ENCODE measurements around the gene TBC1D5. TPM values are rescaled to one million over a fixed set of nuclear protein-coding genes. Genes with fewer than 3 reads are reported as not detected.
"Not testable (repeated sequence)": the region's sequence is repeated elsewhere in the genome, so short reads cannot be mapped to it uniquely, and the experiment has no call there.

TBC1D5 gene
- total RNA-seq, 2 experiments from 2014 or later = 53.9 to 56.9 TPM

DNA sequence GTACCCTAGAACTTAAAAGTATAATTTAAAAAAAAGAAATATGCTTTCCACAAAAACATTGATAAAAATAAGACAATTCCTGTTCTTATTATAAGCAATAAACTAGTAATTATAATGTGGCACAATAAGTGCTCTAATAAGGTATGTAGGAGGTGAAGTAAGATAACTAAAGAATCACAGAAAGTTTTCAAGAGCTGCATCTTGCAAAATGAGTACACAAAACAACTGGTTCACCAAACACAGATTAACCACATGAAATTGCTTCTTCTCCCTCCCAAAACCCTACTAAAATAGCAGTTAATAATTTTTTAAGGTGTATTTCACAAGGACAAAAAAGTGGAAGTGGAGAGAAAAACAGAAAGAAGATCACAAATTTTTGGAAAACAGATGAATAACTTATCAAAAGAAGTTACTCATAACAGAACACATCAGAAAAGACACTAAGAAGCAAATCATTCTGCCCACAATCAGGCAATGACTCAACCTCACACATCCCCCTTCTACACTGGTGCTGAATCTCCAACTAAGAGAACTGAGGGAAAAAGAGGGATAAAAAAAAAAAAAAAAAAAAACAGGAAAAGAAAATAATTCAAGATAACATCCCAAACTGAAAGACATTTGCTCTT, 64.2 kb downstream of the TBC1D5 start:
- H3K4me3 Mint-ChIP-seq = no peak overlapping the region
- no peaks in the 10 kb centered on the region for H3K27me3 Mint-ChIP-seq
- peak; percentile 31 for DNase-seq

DNA sequence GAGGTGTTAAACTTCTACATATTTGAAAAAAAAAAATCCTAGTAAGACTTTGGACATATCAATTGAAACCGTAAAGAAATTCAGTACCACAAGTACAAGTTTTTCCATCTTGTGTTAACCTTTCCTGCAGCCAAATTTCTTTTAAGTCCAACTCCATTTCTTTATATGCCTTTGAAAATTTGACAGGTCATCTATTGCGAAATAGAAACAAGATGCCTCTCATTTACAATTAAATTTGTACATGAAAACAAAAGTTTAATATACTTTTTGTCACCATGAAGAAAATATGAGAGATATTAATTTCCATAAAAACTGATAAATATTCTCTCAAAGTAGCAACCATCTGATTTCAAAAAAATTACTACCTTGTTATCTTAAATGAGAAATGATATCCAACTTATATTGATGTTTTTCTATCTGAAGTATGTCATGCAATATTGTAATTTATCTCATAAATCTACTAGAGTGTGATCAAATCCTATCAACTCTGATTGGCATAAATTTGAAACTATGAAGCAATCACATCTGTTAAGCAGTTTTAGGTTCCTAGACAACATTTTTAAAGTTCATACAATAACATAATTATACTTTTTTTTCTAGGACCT, 68.2 kb downstream of the TBC1D5 start:
- CTCF ChIA-PET = no interaction called here
- DNase-seq (no peak), ATAC-seq (no peak)
- Mint-ChIP-seq H3K4me3 (no peak overlapping the region), H3K36me3 (ENCODE audit: low read depth) (peaks cover 12% of the 10 kb centered on the region), H3K27me3 (no peaks in the 10 kb centered on the region), H3K9me3 (ENCODE audit: low read depth) (no peaks in the 10 kb centered on the region), H3K4me1 (peaks cover 9% of the 10 kb centered on the region), H3K27ac (no peak overlapping the region)
- intact Hi-C loops (cut with DNase I, micrococcal nuclease) = no loop called here
- POLR2A ChIA-PET = no interaction called here

More for the DNA sequence above, 64.2 kb downstream of the TBC1D5 start:
- ChIA-PET CTCF (no interaction called here), POLR2A (no interaction called here)
- Mint-ChIP-seq H3K36me3 (ENCODE audit: low read depth) (no peaks in the 10 kb centered on the region), H3K4me1 (peaks cover 9% of the 10 kb centered on the region), H3K9me3 (ENCODE audit: low read depth) (no peaks in the 10 kb centered on the region), H3K27ac (no peak overlapping the region)
- ATAC-seq = peak; percentile 91
- intact Hi-C loops (cut with DNase I, micrococcal nuclease) = no loop called here

DNA sequence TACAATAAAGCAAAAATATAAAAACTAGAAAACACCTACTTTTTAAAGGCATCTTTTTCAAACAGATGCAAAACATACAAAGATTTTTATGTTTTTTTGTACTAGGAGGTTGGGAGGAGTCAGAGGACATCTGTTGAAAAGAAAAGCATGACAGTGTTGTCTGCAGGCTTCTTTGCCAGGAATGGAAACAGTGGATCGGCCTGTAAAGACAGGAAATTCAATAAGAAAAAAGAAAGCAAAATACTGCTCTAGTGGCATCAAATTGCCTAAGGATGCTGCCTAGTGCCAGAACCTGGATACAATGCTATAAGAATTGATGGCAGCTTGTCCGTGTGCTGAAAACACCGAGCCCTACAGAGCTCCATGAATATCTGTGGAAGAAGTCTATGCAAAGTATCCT, 69.9 kb downstream of the TBC1D5 start:
- H3K9me3 Mint-ChIP-seq (ENCODE audit: low read depth) = peaks cover 5% of the 10 kb centered on the region
- CTCF ChIA-PET = no interaction called here
- H3K4me3 Mint-ChIP-seq = no peak overlapping the region
- H3K4me1 Mint-ChIP-seq = peaks cover 4% of the 10 kb centered on the region
- intact Hi-C loops (cut with DNase I, micrococcal nuclease) = no loop called here
- no peaks in the 10 kb centered on the region for H3K27me3 Mint-ChIP-seq
- DNase-seq (no peak), ATAC-seq (no peak)
- H3K27ac Mint-ChIP-seq = no peak overlapping the region
- POLR2A ChIA-PET = no interaction called here
- H3K36me3 Mint-ChIP-seq (ENCODE audit: low read depth) = peaks cover 17% of the 10 kb centered on the region

DNA sequence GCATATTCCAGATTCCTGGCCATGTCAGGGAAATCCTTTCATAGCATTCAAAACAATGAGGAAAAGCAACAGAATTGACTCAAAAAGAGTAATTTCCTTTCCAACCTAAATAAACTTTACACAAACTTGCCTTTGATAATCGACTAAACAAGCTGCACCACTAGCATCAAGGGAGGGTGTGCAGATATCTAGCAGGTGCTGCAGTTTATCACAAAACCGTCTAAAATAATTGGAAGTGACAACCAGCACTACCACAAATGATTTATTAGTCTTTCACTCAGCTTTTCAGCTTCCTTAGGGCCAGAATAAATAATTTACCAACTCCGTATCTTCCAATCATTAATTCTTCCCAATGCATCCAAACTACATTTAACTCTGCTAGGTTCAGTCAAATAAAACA, 71.7 kb downstream of the TBC1D5 start:
- Mint-ChIP-seq H3K27me3 (no peaks in the 10 kb centered on the region), H3K36me3 (ENCODE audit: low read depth) (peaks cover 17% of the 10 kb centered on the region), H3K4me3 (no peak overlapping the region), H3K27ac (no peak overlapping the region), H3K4me1 (peaks cover 4% of the 10 kb centered on the region), H3K9me3 (ENCODE audit: low read depth) (peaks cover 5% of the 10 kb centered on the region)
- ChIA-PET POLR2A (interaction anchor here (0.7 kb wide), 1 partner anchor 130 kb away, joined by 3 read pairs; no protein-coding TSS in a partner anchor), CTCF (interaction anchor here (1.2 kb wide), 1 partner anchor 170 kb away, joined by 3 read pairs; no protein-coding TSS in a partner anchor)
- intact Hi-C loops (cut with DNase I, micrococcal nuclease) = no loop called here
- ATAC-seq = no peak
- no peak for DNase-seq

DNA sequence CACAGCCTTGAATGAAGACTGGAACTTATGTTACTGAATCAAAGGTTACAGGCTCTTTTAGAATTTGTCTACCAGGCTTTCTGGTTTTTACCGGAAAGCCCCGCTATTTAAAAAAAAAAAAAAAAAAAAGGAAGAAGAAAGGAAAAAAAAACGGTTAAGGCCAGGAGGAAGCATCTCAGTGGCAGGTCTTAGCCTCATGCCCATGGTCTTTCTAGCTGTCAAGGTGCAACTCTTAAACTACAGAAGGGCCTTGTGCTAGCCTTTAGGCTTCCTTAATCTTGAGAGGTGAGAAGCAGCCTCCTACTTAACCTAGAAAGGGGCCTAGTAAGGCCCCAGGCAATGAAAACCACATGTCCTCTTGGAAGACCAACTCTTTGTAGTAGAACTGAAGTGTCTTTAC, 77.5 kb downstream of the TBC1D5 start:
- peaks cover 5% of the 10 kb centered on the region for H3K9me3 Mint-ChIP-seq (ENCODE audit: low read depth)
- ATAC-seq (no peak), DNase-seq (no peak)
- H3K27me3 Mint-ChIP-seq = no peaks in the 10 kb centered on the region
- peaks cover 14% of the 10 kb centered on the region for H3K4me1 Mint-ChIP-seq
- no peak overlapping the region for H3K4me3 Mint-ChIP-seq
- POLR2A ChIA-PET = no interaction called here
- H3K36me3 Mint-ChIP-seq (ENCODE audit: low read depth) = peaks cover 5% of the 10 kb centered on the region
- no peak overlapping the region for H3K27ac Mint-ChIP-seq
- intact Hi-C loops (cut with DNase I, micrococcal nuclease) = no loop called here
- CTCF ChIA-PET = interaction anchor here (0.8 kb wide), 1 partner anchor 22 kb away, joined by 3 read pairs; no protein-coding TSS in a partner anchor

DNA sequence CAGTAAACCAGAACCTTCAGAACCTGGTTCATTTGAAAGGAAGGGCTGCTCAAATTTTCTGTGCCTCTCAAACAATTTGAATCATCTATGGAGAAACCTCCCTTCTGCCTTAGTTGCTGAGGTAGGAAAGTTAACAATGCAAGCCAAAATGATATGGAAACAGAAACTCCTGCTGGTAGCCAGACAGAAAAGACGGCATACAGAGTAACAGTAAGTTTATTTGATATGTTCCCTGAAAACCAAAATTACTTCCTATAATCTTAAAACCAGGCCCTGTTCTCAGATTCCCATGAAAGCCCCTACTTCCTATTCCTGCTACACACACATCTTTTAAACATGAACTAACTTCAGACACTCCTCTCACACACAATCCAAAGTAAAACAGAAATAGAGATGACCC, 86.2 kb downstream of the TBC1D5 start:
- peaks cover 5% of the 10 kb centered on the region for H3K4me1 Mint-ChIP-seq
- CTCF ChIA-PET = interaction anchor here (1.1 kb wide), 1 partner anchor 11 kb away, joined by 3 read pairs; no protein-coding TSS in a partner anchor
- ATAC-seq (no peak), DNase-seq (no peak)
- no peak overlapping the region for H3K27ac Mint-ChIP-seq
- intact Hi-C loops (cut with DNase I, micrococcal nuclease) = no loop called here
- H3K4me3 Mint-ChIP-seq = no peak overlapping the region
- no peaks in the 10 kb centered on the region for H3K9me3 Mint-ChIP-seq (ENCODE audit: low read depth)
- H3K27me3 Mint-ChIP-seq = no peaks in the 10 kb centered on the region
- POLR2A ChIA-PET = no interaction called here
- no peaks in the 10 kb centered on the region for H3K36me3 Mint-ChIP-seq (ENCODE audit: low read depth)

DNA sequence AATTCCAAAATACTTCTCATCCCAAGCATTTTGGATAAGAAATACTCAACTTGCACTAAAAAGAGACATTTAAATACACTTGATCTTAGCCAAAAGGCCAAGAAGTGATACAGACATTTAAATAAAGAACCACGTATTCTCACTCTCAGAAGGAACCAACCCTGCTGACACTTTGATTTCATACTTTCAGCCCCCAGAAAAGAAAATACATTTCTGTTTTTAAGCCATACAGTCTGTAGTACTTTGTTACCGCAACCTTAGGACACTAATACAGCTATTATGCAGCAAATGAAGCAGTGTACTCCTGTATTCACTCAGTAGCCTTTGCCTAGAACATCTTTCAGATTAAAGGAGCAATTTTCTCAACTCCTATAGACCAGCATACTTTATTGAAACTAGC, 86.7 kb downstream of the TBC1D5 start:
- H3K4me1 Mint-ChIP-seq = peaks cover 5% of the 10 kb centered on the region
- DNase-seq (no peak), ATAC-seq (no peak)
- H3K9me3 Mint-ChIP-seq (ENCODE audit: low read depth) = no peaks in the 10 kb centered on the region
- no peak overlapping the region for H3K4me3 Mint-ChIP-seq
- POLR2A ChIA-PET = no interaction called here
- intact Hi-C loops (cut with DNase I, micrococcal nuclease) = no loop called here
- no peak overlapping the region for H3K27ac Mint-ChIP-seq
- no peaks in the 10 kb centered on the region for H3K27me3 Mint-ChIP-seq
- H3K36me3 Mint-ChIP-seq (ENCODE audit: low read depth) = no peaks in the 10 kb centered on the region
- CTCF ChIA-PET = interaction anchor here (1.1 kb wide), 1 partner anchor 11 kb away, joined by 3 read pairs; no protein-coding TSS in a partner anchor

DNA sequence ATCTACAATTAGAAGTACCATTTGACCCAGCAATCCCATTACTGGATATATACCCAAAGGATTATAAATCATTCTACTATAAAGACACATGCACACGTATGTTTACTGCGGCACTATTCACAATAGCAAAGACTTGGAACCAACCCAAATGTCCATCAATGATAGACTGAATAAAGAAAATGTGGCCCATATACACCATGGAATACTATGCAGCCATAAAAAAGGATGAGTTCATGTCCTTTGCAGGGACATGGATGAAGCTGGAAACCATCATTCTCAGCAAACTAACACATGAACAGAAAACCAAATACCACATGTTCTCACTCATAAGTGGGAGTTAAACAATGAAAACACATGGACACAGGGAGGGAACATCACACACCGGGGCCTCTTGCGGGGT, 92.7 kb downstream of the TBC1D5 start:
- H3K36me3 Mint-ChIP-seq (ENCODE audit: low read depth); H3K4me1 Mint-ChIP-seq; H3K4me3 Mint-ChIP-seq; ATAC-seq; CTCF ChIA-PET; H3K27ac Mint-ChIP-seq; H3K27me3 Mint-ChIP-seq; H3K9me3 Mint-ChIP-seq (ENCODE audit: low read depth); POLR2A ChIA-PET; DNase-seq: not testable (repeated sequence)
- intact Hi-C loops (cut with DNase I, micrococcal nuclease) = loop anchor here in 1 of 2 experiments (5.0 kb wide), 1 partner anchor 193 kb away; no protein-coding TSS in a partner anchor

DNA sequence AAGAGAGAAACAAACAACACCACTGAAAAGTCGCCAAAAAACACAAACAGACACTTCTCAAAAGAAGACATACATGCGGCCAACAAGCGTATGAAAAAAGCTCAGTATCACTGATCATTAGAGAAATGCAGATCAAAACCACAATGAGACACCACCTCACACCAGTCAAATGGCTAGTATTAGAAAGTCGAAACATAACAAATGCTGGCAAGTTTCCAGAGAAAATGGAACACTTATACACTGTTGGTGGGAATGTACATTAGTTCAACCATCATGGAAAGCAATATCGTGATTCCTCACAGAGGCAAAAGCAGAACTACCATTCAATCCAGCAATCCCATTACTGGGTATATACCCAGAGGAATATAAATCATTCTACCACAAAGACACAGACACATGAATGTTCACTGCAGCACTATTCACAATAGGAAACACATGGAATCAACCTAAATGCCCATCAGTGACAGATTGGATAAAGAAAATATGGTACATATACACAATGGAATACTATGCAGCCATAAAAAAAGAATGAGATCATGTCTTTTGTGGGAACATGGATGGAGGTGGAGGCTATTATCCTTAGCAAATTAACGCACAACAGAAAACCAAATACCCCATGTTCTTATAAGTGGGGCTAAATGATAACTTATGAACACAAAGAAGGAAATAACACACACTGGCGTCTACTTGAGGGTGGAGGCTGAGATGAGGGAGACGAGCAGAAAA, 93.6 kb downstream of the TBC1D5 start:
- intact Hi-C loops (cut with DNase I, micrococcal nuclease) = loop anchor here in 1 of 2 experiments (5.0 kb wide), 1 partner anchor 194 kb away; no protein-coding TSS in a partner anchor
- DNase-seq; H3K36me3 Mint-ChIP-seq (ENCODE audit: low read depth); POLR2A ChIA-PET; CTCF ChIA-PET; H3K27ac Mint-ChIP-seq; H3K9me3 Mint-ChIP-seq (ENCODE audit: low read depth); H3K4me1 Mint-ChIP-seq; H3K27me3 Mint-ChIP-seq; ATAC-seq; H3K4me3 Mint-ChIP-seq: not testable (repeated sequence)

DNA sequence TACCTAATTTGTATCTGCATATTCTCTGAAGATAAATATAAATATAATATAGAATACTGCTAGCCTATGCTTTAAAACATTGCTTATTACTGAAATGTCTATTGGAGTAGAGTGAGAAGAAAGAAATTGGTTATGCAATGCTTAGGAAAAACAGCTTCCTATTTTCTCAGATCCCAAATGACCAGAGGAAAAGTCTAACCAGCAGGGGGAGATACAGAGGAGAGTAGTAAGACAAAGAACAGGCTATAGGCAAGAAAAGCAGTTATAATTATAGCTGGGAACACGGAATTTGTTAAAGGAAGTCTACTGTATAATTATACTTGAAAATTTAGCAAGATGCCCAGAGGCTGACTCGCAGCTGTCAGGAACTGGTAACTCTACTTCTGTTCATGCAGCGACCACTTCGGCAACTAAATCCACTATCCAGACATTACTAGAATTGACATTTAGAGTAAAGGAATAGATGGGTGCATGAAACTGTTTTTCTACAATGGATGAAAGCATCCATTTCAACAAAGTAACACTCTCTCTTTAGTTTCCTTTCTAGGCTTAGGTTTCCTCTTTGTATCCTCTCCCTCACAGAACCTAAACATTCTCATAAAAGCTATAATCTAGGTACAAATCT, 97.2 kb downstream of the TBC1D5 start:
- intact Hi-C loops (cut with DNase I, micrococcal nuclease) = loop anchor here (1.0 to 5.0 kb wide), 2 partner anchors 196 to 197 kb away; no protein-coding TSS in a partner anchor
- peaks cover 4% of the 10 kb centered on the region for H3K9me3 Mint-ChIP-seq (ENCODE audit: low read depth)
- H3K4me1 Mint-ChIP-seq = peaks cover 11% of the 10 kb centered on the region
- ATAC-seq = no peak
- no peak for DNase-seq
- ChIA-PET CTCF (interaction anchor here (1.0 to 1.6 kb wide), 4 partner anchors 11 to 196 kb away, joined by 3 to 9 read pairs (median 4); no protein-coding TSS in a partner anchor), POLR2A (no interaction called here)
- H3K27ac Mint-ChIP-seq = no peak overlapping the region
- H3K4me3 Mint-ChIP-seq = no peak overlapping the region
- peaks cover 7% of the 10 kb centered on the region for H3K36me3 Mint-ChIP-seq (ENCODE audit: low read depth)
- H3K27me3 Mint-ChIP-seq = no peaks in the 10 kb centered on the region

DNA sequence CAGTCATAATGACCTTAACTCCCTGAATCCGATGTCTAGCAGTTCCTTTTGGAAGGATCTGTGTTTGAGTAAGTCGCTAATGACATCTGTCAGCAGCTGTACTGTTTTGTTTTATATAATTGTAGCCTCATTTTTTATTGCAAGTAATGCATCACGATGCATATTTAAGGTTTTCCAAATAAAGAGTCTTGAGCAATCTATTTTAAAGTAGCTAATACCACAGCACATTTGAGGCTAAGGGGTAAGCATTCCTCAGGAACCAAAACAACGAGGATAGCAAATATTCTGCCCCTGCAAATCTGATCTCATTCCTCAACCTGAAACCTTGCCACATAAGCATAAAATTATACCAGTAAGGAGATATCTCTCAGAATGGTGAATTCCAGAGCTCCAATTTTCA, 98.7 kb downstream of the TBC1D5 start:
- intact Hi-C loops (cut with DNase I, micrococcal nuclease) = no loop called here
- Mint-ChIP-seq H3K27ac (no peak overlapping the region), H3K27me3 (no peaks in the 10 kb centered on the region), H3K9me3 (ENCODE audit: low read depth) (no peaks in the 10 kb centered on the region), H3K4me1 (peaks cover 20% of the 10 kb centered on the region), H3K4me3 (no peak overlapping the region), H3K36me3 (ENCODE audit: low read depth) (no peaks in the 10 kb centered on the region)
- CTCF ChIA-PET = interaction anchor here (0.7 kb wide), 1 partner anchor 19 kb away, joined by 3 read pairs; no protein-coding TSS in a partner anchor
- ATAC-seq (no peak), DNase-seq (no peak)
- POLR2A ChIA-PET = no interaction called here
